Lower leg skin (tissue), 3 donors: ENCODE results near the gene FGF18.

Source experiments
- CTCF ChIP-seq, 3 donors: fragments of 450-650 bp; IDR thresholded peaks; one replicate each; pipeline ENCODE4 v1.5.1; 2016; ENCODE audit warnings: antibody characterized with exemption in 3 of 3, mild to moderate bottlenecking in 3 of 3, moderate library complexity in 2 of 3
- POLR2A ChIP-seq, 2 donors: fragments of 450-650 bp; IDR thresholded peaks; one replicate each; pipeline ENCODE4 v1.6.1; 2016 to 2017; ENCODE audit warnings: antibody characterized with exemption in 2 of 2, mild to moderate bottlenecking in 1 of 2, moderate library complexity in 1 of 2

GRCh38 chr5:171428809-171429542 is 9.5 kb downstream of the FGF18 start:
- TF ChIP-seq CTCF (IDR thresholded peaks at IDR 0.05), result no peak
- no peak for TF ChIP-seq POLR2A (IDR thresholded peaks at IDR 0.05)
